SK-N-SH (cell line): ENCODE measurements around the gene ATP8B3. TPM values are rescaled to one million over a fixed set of nuclear protein-coding genes. Genes with fewer than 3 reads are reported as not detected.

Source experiments
- CTCF ChIA-PET: fragments of 300-600, 350-600 bp; formaldehyde crosslinking; extraction: SDS; loops from one replicate; lab custom pipeline; 2021; lab: Yijun Ruan, JAX
- POLR2A ChIA-PET: fragments of 350-600 bp; sonication (Branson Sonifier 250); formaldehyde crosslinking; extraction: SDS; loops from one replicate; lab custom pipeline; 2020; ENCODE audit warnings: antibody characterized with exemption, inconsistent platforms; lab: Yijun Ruan, JAX
- DNase-seq: peaks from one replicate; pipeline ENCODE4 v3.0.0; 2012
- H2AFZ ChIP-seq: fragments of 200-600 bp; sonication (generic); 2 replicates; pipeline ENCODE4 v1.8.1; 2016; ENCODE audit warnings: antibody characterized with exemption, mild to moderate bottlenecking, low read depth
- H3F3A ChIP-seq: fragments of 200-600 bp; sonication (generic); replicated peaks from 2 replicates; pipeline ENCODE3; 2016; ENCODE audit warnings: antibody characterized with exemption, mild to moderate bottlenecking; ENCODE audit not compliant: insufficient read depth
- H3K27ac ChIP-seq, 2 experiments: fragments of 200-500 bp in 1 of 2; fragments of 200-600 bp in 1 of 2; sonication (Bioruptor generic) in 1 of 2; sonication (generic), shearing (Covaris generic) in 1 of 2; 2 replicates each; pipeline versions ENCODE4 v1.5.1 to v1.6.1; 2014 to 2016; ENCODE audit warnings: low read depth in 2 of 2, inconsistent platforms in 1 of 2, low read length in 1 of 2, mild to moderate bottlenecking in 1 of 2, mixed read lengths in 1 of 2
- H3K27me3 ChIP-seq: fragments of 200-600 bp; sonication (generic), shearing (Covaris generic); 2 replicates; pipeline ENCODE4 v1.6.1; 2016; ENCODE audit warnings: mixed run types; ENCODE audit not compliant: insufficient read depth
- H3K36me3 ChIP-seq, 2 experiments: fragments of 200-500 bp in 1 of 2; fragments of 200-600 bp in 1 of 2; sonication (Bioruptor generic) in 1 of 2; sonication (generic) in 1 of 2; replicated peaks in 1 of 2; 2 replicates each; pipeline versions ENCODE3 to v1.5.1; 2014 to 2016; ENCODE audit warnings: low read length in 1 of 2, mild to moderate bottlenecking in 1 of 2; ENCODE audit not compliant: insufficient read depth in 2 of 2, control insufficient read depth in 1 of 2
- H3K4me1 ChIP-seq, 2 experiments: fragments of 200-500 bp in 1 of 2; fragments of 200-600 bp in 1 of 2; sonication (Bioruptor generic) in 1 of 2; sonication (generic), shearing (Covaris generic) in 1 of 2; 2 replicates each; pipeline versions ENCODE4 v1.5.1 to v1.6.1; 2014 to 2016; ENCODE audit warnings: low read depth in 1 of 2, low read length in 1 of 2, mixed run types in 1 of 2; ENCODE audit not compliant: insufficient read depth in 2 of 2, control insufficient read depth in 1 of 2
- H3K4me2 ChIP-seq: fragments of 200-600 bp; sonication (generic), shearing (Covaris generic); 2 replicates; pipeline ENCODE4 v1.6.1; 2017; ENCODE audit warnings: mixed run types
- H3K4me3 ChIP-seq, 2 experiments: fragments of 200-500 bp in 1 of 2; fragments of 200-600 bp in 1 of 2; sonication (Bioruptor generic) in 1 of 2; sonication (generic), shearing (Covaris generic) in 1 of 2; 2 replicates each; pipeline versions ENCODE4 v1.5.1 to v1.8.1; 2014 to 2016; ENCODE audit warnings: low read depth in 2 of 2, inconsistent platforms in 1 of 2, low read length in 1 of 2, mild to moderate bottlenecking in 1 of 2, mixed read lengths in 1 of 2, moderate library complexity in 1 of 2
- H3K79me2 ChIP-seq: fragments of 200-600 bp; sonication (generic); 2 replicates; pipeline ENCODE4 v1.8.1; 2017; ENCODE audit warnings: mild to moderate bottlenecking; ENCODE audit not compliant: insufficient read depth
- H3K9ac ChIP-seq: fragments of 200-600 bp; sonication (generic); 2 replicates; pipeline ENCODE4 v1.6.1; 2017; ENCODE audit warnings: mixed run types
- H3K9me2 ChIP-seq: fragments of 200-600 bp; sonication (generic); 2 replicates; pipeline ENCODE4 v1.6.1; 2017; ENCODE audit warnings: mixed run types
- H3K9me3 ChIP-seq: fragments of 200-600 bp; sonication (generic); 2 replicates; pipeline ENCODE4 v1.6.1; 2017; ENCODE audit warnings: mixed run types, mild to moderate bottlenecking, moderate library complexity
- H4K20me1 ChIP-seq: fragments of 200-600 bp; sonication (generic); 2 replicates; pipeline ENCODE4 v1.6.1; 2017; ENCODE audit warnings: mild to moderate bottlenecking, mixed run types; ENCODE audit not compliant: insufficient read depth
- CTCF ChIP-seq: fragments of 200-600 bp; sonication (generic); IDR thresholded peaks from 2 replicates; pipeline ENCODE4 v1.6.1; 2017; ENCODE audit warnings: antibody characterized with exemption, mild to moderate bottlenecking, moderate library complexity
- FOSL2 ChIP-seq: IDR thresholded peaks from 2 replicates; pipeline ENCODE4 v1.4.0; 2012; ENCODE audit warnings: low read depth, mild to moderate bottlenecking, moderate library complexity, borderline replicate concordance
- FOXJ3 ChIP-seq: sonication (generic); formaldehyde crosslinking; IDR thresholded peaks from 2 replicates; pipeline ENCODE4 v1.5.1; 2020; ENCODE audit warnings: mild to moderate bottlenecking, missing genetic modification reagents
- JUND ChIP-seq: IDR thresholded peaks from 2 replicates; pipeline ENCODE4 v1.4.0; 2012
- MAX ChIP-seq: IDR thresholded peaks from 2 replicates; pipeline ENCODE4 v1.4.0; 2012; ENCODE audit warnings: low read depth
- MXI1 ChIP-seq: IDR thresholded peaks from 2 replicates; pipeline ENCODE4 v1.6.1; 2012; ENCODE audit warnings: mild to moderate bottlenecking, low read depth, low read length, improper control_type of control experiment
- NFIC ChIP-seq: IDR thresholded peaks from 2 replicates; pipeline ENCODE4 v1.4.0; 2012; ENCODE audit warnings: borderline replicate concordance
- RFX5 ChIP-seq: IDR thresholded peaks from 2 replicates; pipeline ENCODE4 v1.6.1; 2012; ENCODE audit warnings: mild to moderate bottlenecking, improper control_type of control experiment, low read length
- USF2 ChIP-seq: fragments of 150-350 bp; IDR thresholded peaks from 2 replicates; pipeline ENCODE4 v1.6.1; 2017; ENCODE audit warnings: antibody characterized with exemption, low read length, low read depth, borderline replicate concordance
- YY1 ChIP-seq: IDR thresholded peaks from 2 replicates; pipeline ENCODE4 v1.4.0; 2012; ENCODE audit warnings: low read depth, mild to moderate bottlenecking
- ZBTB33 ChIP-seq: IDR thresholded peaks from 2 replicates; pipeline ENCODE4 v1.4.0; 2012; ENCODE audit warnings: low read depth, borderline replicate concordance
- WGBS: methylation state at CpG from one replicate; pipeline ENCODE4 v1.1.6; 2017; ENCODE audit warnings: low lambda C conversion rate; 5-methylcytosine and 5-hydroxymethylcytosine counted together
- polyA plus RNA-seq, 3 experiments: library from polyadenylated mRNA; depleted of rRNA; stranded (reverse); fragments of >200 nt; gene quantifications; 2 replicates each; pipeline ENCODE4 v1.2.3, GENCODE V29; 2012

The ATP8B3 gene
- polyA plus RNA-seq, 1 of the 3 experiments (the other 2 are of a cell fraction): 8.0 TPM

GRCh38 chr19:1746401-1747284 is 65.4 kb downstream of the ATP8B3 start:
- 10% methylated on average over 10 of the region's 31 CpGs for WGBS
- Histone ChIP-seq H3K9me2 (no peaks in the 10 kb centered on the region), H3K4me1 (no peaks in the 10 kb centered on the region), H3K4me3 (no peak overlapping the region), H3K9me3 (no peaks in the 10 kb centered on the region), H3K36me3 (no peaks in the 10 kb centered on the region), H3K27ac (no peak overlapping the region), H3F3A (peaks cover 8% of the 10 kb centered on the region), H2AFZ (no peak overlapping the region), H3K27me3 (peaks cover 77% of the 10 kb centered on the region), H4K20me1 (peaks cover 33% of the 10 kb centered on the region; the same call in 1 of the 2 replicates), H3K4me2 (no peak overlapping the region), H3K79me2 (no peaks in the 10 kb centered on the region), H3K9ac (no peak overlapping the region)
- CTCF ChIA-PET: interaction anchor here (1.1 to 1.7 kb wide), 6 partner anchors 14 to 200 kb away, joined by 3 to 12 read pairs (median 4); no protein-coding TSS in a partner anchor
- TF ChIP-seq FOSL2: no peak
- no peak for TF ChIP-seq JUND
- TF ChIP-seq CTCF: no peak
- TF ChIP-seq FOXJ3: no peak
- no peak for TF ChIP-seq USF2
- no peak for TF ChIP-seq MAX
- TF ChIP-seq ZBTB33: no peak
- TF ChIP-seq NFIC: no peak
- no peak for TF ChIP-seq RFX5
- TF ChIP-seq YY1: no peak
- no peak for TF ChIP-seq MXI1
- POLR2A ChIA-PET: no interaction called here
- no peak for DNase-seq
